Measurements from ENCODE around the gene MTCH2.

Gene MTCH2

DNA sequence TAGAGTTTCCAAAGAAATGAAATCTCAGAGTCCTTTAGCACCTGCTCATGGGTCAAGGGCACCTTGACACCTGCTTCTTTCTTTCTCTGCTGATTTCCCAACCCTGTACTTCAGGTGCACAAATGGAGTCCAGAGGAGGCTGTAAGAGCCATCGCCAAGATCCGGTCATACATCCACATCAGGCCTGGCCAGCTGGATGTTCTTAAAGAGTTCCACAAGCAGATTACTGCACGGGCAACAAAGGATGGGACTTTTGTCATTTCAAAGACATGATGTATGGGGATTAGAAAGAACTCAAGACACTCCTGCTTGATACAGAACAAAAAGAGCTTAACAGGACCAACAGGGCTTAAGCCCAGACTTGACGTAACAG is 71.0 kb downstream of the MTCH2 start:
- Histone ChIP-seq H3K36me3 (ENCODE audit: insufficient read depth, low read length) (peaks cover 51% of the 10 kb centered on the region), H3K4me1 (ENCODE audit: insufficient read depth, low read length) (peaks cover 4% of the 10 kb centered on the region), H3K27ac (ENCODE audit: low read depth, low read length) (no peak overlapping the region)

DNA sequence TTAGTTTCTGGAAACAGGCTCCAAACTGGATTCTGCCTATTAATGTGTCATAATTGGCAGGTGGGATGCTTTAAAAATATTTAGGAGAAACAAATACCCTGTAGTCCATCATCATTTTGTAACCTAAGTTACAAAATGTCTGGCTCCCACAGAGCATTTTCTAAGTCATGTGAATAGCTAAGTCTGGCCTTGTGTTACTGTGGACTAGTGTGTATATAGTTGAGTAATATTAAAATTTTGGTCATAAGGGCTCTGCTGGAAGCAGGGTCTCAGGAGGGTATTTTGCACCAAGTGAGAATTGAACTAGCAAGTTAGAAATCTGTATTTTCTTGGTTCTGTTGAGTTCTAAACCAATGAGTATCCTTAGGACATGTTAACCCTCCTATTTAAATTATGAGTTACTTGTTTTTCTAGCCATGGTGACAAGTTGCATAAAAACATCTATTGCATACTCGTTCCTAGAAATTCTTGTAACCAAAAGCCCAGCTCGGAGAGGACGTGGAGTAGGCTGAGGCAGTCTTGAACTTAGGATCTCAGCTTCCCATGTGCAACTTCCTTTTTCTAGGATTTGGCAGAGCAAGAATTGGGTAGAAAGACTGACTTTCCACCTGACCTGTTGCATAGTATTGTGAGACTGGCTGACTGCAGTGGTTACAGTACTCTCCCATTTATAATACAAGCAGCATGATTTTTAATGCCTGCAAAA is 71.6 kb downstream of the MTCH2 start:
- H3K9me3 ChIP-seq (ENCODE audit: low read length) = no peaks in the 10 kb centered on the region
- no peak overlapping the region for H3K4me3 ChIP-seq (ENCODE audit: low read depth in 1 of 2, low read length in 2 of 2)
- H3K27me3 ChIP-seq (ENCODE audit: control insufficient read depth in 1 of 2, insufficient read depth in 2 of 2, low read length in 2 of 2) = no peaks in the 10 kb centered on the region
- H3K9ac ChIP-seq (ENCODE audit: low read length) = no peak overlapping the region
- peaks cover 50% of the 10 kb centered on the region for H3K36me3 ChIP-seq (ENCODE audit: insufficient read depth, low read length)
- H3K27ac ChIP-seq (ENCODE audit: low read depth, low read length) = no peak overlapping the region
- peaks cover 7% of the 10 kb centered on the region for H3K4me1 ChIP-seq (ENCODE audit: insufficient read depth, low read length)

More for the DNA sequence above, 71.0 kb downstream of the MTCH2 start:
- no peak overlapping the region for H3K4me3 ChIP-seq (ENCODE audit: low read depth in 1 of 2, low read length in 2 of 2)
- H3K9me3 ChIP-seq (ENCODE audit: low read length) = no peaks in the 10 kb centered on the region
- no peak overlapping the region for H3K9ac ChIP-seq (ENCODE audit: low read length)
- H3K27me3 ChIP-seq (ENCODE audit: control insufficient read depth in 1 of 2, insufficient read depth in 2 of 2, low read length in 2 of 2) = no peaks in the 10 kb centered on the region

DNA sequence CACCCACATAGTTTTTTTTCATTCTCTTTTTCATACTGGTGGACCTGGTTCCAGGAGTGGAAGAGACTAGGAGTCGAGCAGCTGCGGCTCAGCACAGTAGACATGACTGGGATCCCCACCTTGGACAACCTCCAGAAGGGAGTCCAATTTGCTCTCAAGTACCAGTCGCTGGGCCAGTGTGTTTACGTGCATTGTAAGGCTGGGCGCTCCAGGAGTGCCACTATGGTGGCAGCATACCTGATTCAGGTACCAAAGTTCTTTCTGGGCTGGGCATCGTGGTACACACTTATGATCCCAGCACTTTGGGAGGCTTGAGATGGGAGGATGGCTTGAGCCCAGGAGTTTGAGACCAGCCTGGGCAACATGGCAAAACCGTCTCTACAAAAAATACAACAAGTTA is 72.7 kb downstream of the MTCH2 start:
- H3K27ac ChIP-seq (ENCODE audit: low read depth, low read length) = no peak overlapping the region
- H3K9me3 ChIP-seq (ENCODE audit: low read length) = no peaks in the 10 kb centered on the region
- no peak overlapping the region for H3K4me3 ChIP-seq (ENCODE audit: low read depth in 1 of 2, low read length in 2 of 2)
- H3K27me3 ChIP-seq (ENCODE audit: control insufficient read depth in 1 of 2, insufficient read depth in 2 of 2, low read length in 2 of 2) = no peaks in the 10 kb centered on the region
- H3K9ac ChIP-seq (ENCODE audit: low read length) = no peak overlapping the region
- peaks cover 7% of the 10 kb centered on the region for H3K4me1 ChIP-seq (ENCODE audit: insufficient read depth, low read length)
- peaks cover 45% of the 10 kb centered on the region for H3K36me3 ChIP-seq (ENCODE audit: insufficient read depth, low read length)

Measured in muscle layer of colon (tissue), 2 donors.